Breast epithelium (tissue), 3 donors: ENCODE measurements around the gene VWA2.

Experiments used
- CTCF ChIP-seq, 3 donors: fragments of 450-650 bp; IDR thresholded peaks; one replicate each; pipeline ENCODE4 v1.5.1; 2016 to 2017; ENCODE audit warnings: antibody characterized with exemption in 3 of 3, mild to moderate bottlenecking in 3 of 3, moderate library complexity in 3 of 3
- POLR2A ChIP-seq: fragments of 450-650 bp; IDR thresholded peaks from one replicate; pipeline ENCODE4 v1.6.1; 2016; ENCODE audit warnings: antibody characterized with exemption, mild to moderate bottlenecking, moderate library complexity

DNA sequence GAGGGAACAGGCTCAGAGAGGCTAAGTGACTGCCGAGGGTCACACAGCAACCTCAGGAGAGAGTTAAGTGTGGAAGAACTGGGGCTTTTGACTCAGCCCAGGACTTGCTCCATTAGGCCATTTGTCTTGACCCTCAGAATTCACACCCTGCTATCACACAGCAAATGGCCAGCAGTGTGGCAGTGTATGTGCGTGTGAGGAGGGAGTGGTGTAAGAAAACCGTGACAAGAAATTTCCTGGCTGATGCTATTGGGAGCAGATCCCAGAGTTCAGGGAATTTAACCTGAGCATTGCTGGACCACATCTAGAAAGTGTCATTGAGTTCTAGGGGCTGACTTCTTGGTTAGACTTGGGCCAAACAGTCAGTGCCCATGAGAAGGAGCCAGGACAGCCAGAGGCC is 18.4 kb downstream of the VWA2 start:
- TF ChIP-seq CTCF (IDR thresholded peaks at IDR 0.05), result no peak
- no peak for TF ChIP-seq POLR2A
